ENCODE results near the gene HRH3.

HRH3 gene

GRCh38 chr20:62197311-62197710 lies 22.8 kb downstream of the HRH3 start:
- no peak for DNase-seq

- no peak for DNase-seq
These were observed 23.8 kb downstream of the HRH3 start for GRCh38 chr20:62196286-62196685.

GRCh38 chr20:62195736-62196135 lies 24.3 kb downstream of the HRH3 start:
- DNase-seq: no peak

GRCh38 chr20:62195075-62195405 lies 25.0 kb downstream of the HRH3 start:
- no peak for DNase-seq

- no peak for DNase-seq
These were observed 26.7 kb downstream of the HRH3 start for GRCh38 chr20:62193079-62194025.

- no peak for DNase-seq
These were observed 27.4 kb downstream of the HRH3 start for GRCh38 chr20:62192635-62193034.

GRCh38 chr20:62191781-62192559 lies 28.1 kb downstream of the HRH3 start:
- no peak for DNase-seq

GRCh38 chr20:62190639-62191411 lies 29.3 kb downstream of the HRH3 start:
- no peak for DNase-seq

- no peak for DNase-seq
These were observed 32.9 kb downstream of the HRH3 start for GRCh38 chr20:62186887-62187866.

- DNase-seq: no peak
These were observed 34.0 kb downstream of the HRH3 start for GRCh38 chr20:62186096-62186426.

GRCh38 chr20:62183426-62184142 lies 36.5 kb downstream of the HRH3 start:
- no peak for DNase-seq

GRCh38 chr20:62182469-62183425 lies 37.3 kb downstream of the HRH3 start, which contains the start of gene MTG2:
Gene MTG2 (plus strand): TSS chr20:62183028. CDS start chr20:62193421, 10,393 bp downstream.
- peak; percentile 90 for DNase-seq

- DNase-seq: no peak
These were observed 38.3 kb downstream of the HRH3 start for GRCh38 chr20:62181808-62182207.

GRCh38 chr20:62179162-62179504 lies 40.9 kb downstream of the HRH3 start:
- no peak for DNase-seq

GRCh38 chr20:62178316-62179161 lies 41.5 kb downstream of the HRH3 start:
- DNase-seq: no peak

- no peak for DNase-seq
These were observed 42.8 kb downstream of the HRH3 start for GRCh38 chr20:62177307-62177706.

GRCh38 chr20:62176866-62177265 lies 43.2 kb downstream of the HRH3 start:
- no peak for DNase-seq

- DNase-seq: no peak
These were observed 44.4 kb downstream of the HRH3 start for GRCh38 chr20:62175711-62176110.
